Muscle layer of duodenum (tissue), 2 donors: ENCODE results near the gene UBTD1.

Experiments
- H3K27ac ChIP-seq: one replicate; pipeline ENCODE4 v1.7.0; 2013; ENCODE audit warnings: mild to moderate bottlenecking, low read length
- H3K27me3 ChIP-seq: one replicate; pipeline ENCODE4 v1.7.0; 2013; ENCODE audit warnings: low read depth, mild to moderate bottlenecking, control low read depth, low read length
- H3K36me3 ChIP-seq, 2 donors: one replicate each; pipeline ENCODE4 v1.7.0; 2013; ENCODE audit warnings: low read length in 2 of 2, control low read depth in 1 of 2, mild to moderate bottlenecking in 1 of 2; ENCODE audit not compliant: insufficient read depth in 2 of 2, control insufficient read depth in 1 of 2
- H3K4me1 ChIP-seq, 2 donors: one replicate each; pipeline ENCODE4 v1.7.0; 2013; ENCODE audit warnings: low read length in 2 of 2, mild to moderate bottlenecking in 2 of 2, control low read depth in 1 of 2, moderate library complexity in 1 of 2; ENCODE audit not compliant: insufficient read depth in 2 of 2, control insufficient read depth in 1 of 2
- H3K4me3 ChIP-seq, 2 donors: one replicate each; pipeline ENCODE4 v1.7.0; 2013; ENCODE audit warnings: low read length in 2 of 2, low read depth in 1 of 2, mild to moderate bottlenecking in 1 of 2
- H3K9me3 ChIP-seq, 2 donors: one replicate each; pipeline ENCODE4 v1.7.0; 2013; ENCODE audit warnings: low read length in 2 of 2, control low read depth in 1 of 2, mild to moderate bottlenecking in 1 of 2; ENCODE audit not compliant: control insufficient read depth in 1 of 2
- donor health status: healthy.

UBTD1 gene

GRCh38 chr10:97498841-97499560, at the start of gene UBTD1:
Gene UBTD1, plus strand, starts transcription at chr10:97498924. Its CDS starts 280 bp downstream, at chr10:97499204.
- Histone ChIP-seq H3K4me1 (peaks cover 10 to 44% of the 10 kb centered on the region in 2 donors), H3K9me3 (no peaks in the 10 kb centered on the region), H3K27ac (peak within 1 kb of the TSS; percentile 93), H3K4me3 (peak within 1 kb of the TSS; percentile 87 to 96), H3K36me3 (no peaks in the 10 kb centered on the region), H3K27me3 (no peaks in the 10 kb centered on the region)

GRCh38 chr10:97450828-97451227, 47.9 kb upstream of the UBTD1 start:
- Histone ChIP-seq H3K9me3 (no peaks in the 10 kb centered on the region), H3K27me3 (no peaks in the 10 kb centered on the region), H3K36me3 (peaks cover 16 to 23% of the 10 kb centered on the region in 2 donors), H3K4me3 (no peak overlapping the region), H3K27ac (no peak overlapping the region), H3K4me1 (peaks cover 0 to 24% of the 10 kb centered on the region in 2 donors)

- Histone ChIP-seq H3K27me3 (no peaks in the 10 kb centered on the region), H3K9me3 (no peaks in the 10 kb centered on the region), H3K27ac (no peak overlapping the region), H3K36me3 (peaks cover 20 to 31% of the 10 kb centered on the region in 2 donors), H3K4me1 (peaks cover 0 to 23% of the 10 kb centered on the region in 2 donors), H3K4me3 (no peak overlapping the region)
Measured at GRCh38 chr10:97451605-97452004, 47.1 kb upstream of the UBTD1 start.

GRCh38 chr10:97452352-97452751, 46.4 kb upstream of the UBTD1 start:
- Histone ChIP-seq H3K9me3 (no peaks in the 10 kb centered on the region), H3K4me1 (peaks cover 0 to 16% of the 10 kb centered on the region in 2 donors), H3K27ac (no peak overlapping the region), H3K36me3 (peaks cover 26 to 38% of the 10 kb centered on the region in 2 donors), H3K27me3 (no peaks in the 10 kb centered on the region), H3K4me3 (no peak overlapping the region)

GRCh38 chr10:97454330-97455036, 44.2 kb upstream of the UBTD1 start:
- Histone ChIP-seq H3K4me3 (no peak overlapping the region), H3K27me3 (no peaks in the 10 kb centered on the region), H3K36me3 (peaks cover 41 to 53% of the 10 kb centered on the region in 2 donors), H3K9me3 (no peaks in the 10 kb centered on the region), H3K27ac (no peak overlapping the region), H3K4me1 (peaks cover 0 to 8% of the 10 kb centered on the region in 2 donors)

GRCh38 chr10:97456034-97456685, 42.6 kb upstream of the UBTD1 start:
- peaks cover 55 to 70% of the 10 kb centered on the region in 2 donors for H3K36me3 ChIP-seq

GRCh38 chr10:97456686-97457065, 42.0 kb upstream of the UBTD1 start:
- peaks cover 60 to 75% of the 10 kb centered on the region in 2 donors for H3K36me3 ChIP-seq

More at GRCh38 chr10:97456034-97456685, 42.6 kb upstream of the UBTD1 start:
- Histone ChIP-seq H3K4me1 (peaks cover 0 to 8% of the 10 kb centered on the region in 2 donors), H3K9me3 (no peaks in the 10 kb centered on the region), H3K27ac (no peak overlapping the region), H3K4me3 (no peak overlapping the region), H3K27me3 (no peaks in the 10 kb centered on the region)

GRCh38 chr10:97459111-97459510, 39.6 kb upstream of the UBTD1 start:
- peaks cover 66 to 81% of the 10 kb centered on the region in 2 donors for H3K36me3 ChIP-seq
- H3K4me3 ChIP-seq, result no peak overlapping the region
- no peaks in the 10 kb centered on the region for H3K27me3 ChIP-seq
- H3K4me1 ChIP-seq, result peaks cover 0 to 8% of the 10 kb centered on the region in 2 donors
- no peaks in the 10 kb centered on the region for H3K9me3 ChIP-seq
- no peak overlapping the region for H3K27ac ChIP-seq

More at GRCh38 chr10:97456686-97457065, 42.0 kb upstream of the UBTD1 start:
- Histone ChIP-seq H3K4me3 (no peak overlapping the region), H3K4me1 (peaks cover 0 to 8% of the 10 kb centered on the region in 2 donors), H3K9me3 (no peaks in the 10 kb centered on the region), H3K27me3 (no peaks in the 10 kb centered on the region), H3K27ac (no peak overlapping the region)

GRCh38 chr10:97459933-97460332, 38.8 kb upstream of the UBTD1 start:
- no peak overlapping the region for H3K27ac ChIP-seq
- no peaks in the 10 kb centered on the region for H3K27me3 ChIP-seq
- peaks cover 71 to 85% of the 10 kb centered on the region in 2 donors for H3K36me3 ChIP-seq
- peaks cover 0 to 2% of the 10 kb centered on the region in 2 donors for H3K4me1 ChIP-seq
- no peak overlapping the region for H3K4me3 ChIP-seq
- no peaks in the 10 kb centered on the region for H3K9me3 ChIP-seq

- Histone ChIP-seq H3K4me3 (no peak overlapping the region), H3K4me1 (no peaks in the 10 kb centered on the region), H3K36me3 (peaks cover 76 to 86% of the 10 kb centered on the region in 2 donors), H3K9me3 (no peaks in the 10 kb centered on the region), H3K27ac (no peak overlapping the region), H3K27me3 (no peaks in the 10 kb centered on the region)
Measured at GRCh38 chr10:97462309-97462708, 36.4 kb upstream of the UBTD1 start.
